IMR-90 (cell line): Measurements from ENCODE around the gene CYB5R3. TPM values are rescaled to one million over a fixed set of nuclear protein-coding genes. Genes with fewer than 3 reads are reported as not detected.
A peak's percentile ranks its signal among the peaks of the same experiment; 100 is the strongest.

ENCODE experiments used
- ATAC-seq: fragments of 200-7000 bp; cut with Tn5 transposase; 2 replicates; pipeline ENCODE4 v1.9.1; 2020; ENCODE audit warnings: low read depth, mild to moderate bottlenecking, moderate library complexity
- BruUV-seq: library from RNA; stranded (reverse); fragments of 400-500 nt; replicated peaks from 2 replicates; lab custom pipeline; 2021; lab: Mats Ljungman, UMichigan
- CTCF ChIA-PET: fragments of 300-600 bp; formaldehyde crosslinking; extraction: SDS; loops from one replicate; lab custom pipeline; 2021; ENCODE audit warnings: antibody characterized with exemption; lab: Yijun Ruan, JAX
- POLR2A ChIA-PET: fragments of 300-600 bp; sonication (Branson Sonifier 250); formaldehyde crosslinking; loops from one replicate; lab custom pipeline; 2022; ENCODE audit warnings: antibody characterized with exemption; ENCODE audit not compliant: unreplicated experiment; lab: Charles Lee
- DNase-seq: peaks from one replicate; pipeline ENCODE4 v3.0.0; 2013
- H2AFZ ChIP-seq: replicated peaks from 2 replicates; pipeline ENCODE3; 2013; ENCODE audit warnings: low read length, mild to moderate bottlenecking; ENCODE audit not compliant: poor library complexity
- H2AK5ac ChIP-seq: 2 replicates; pipeline ENCODE4 v1.6.1; 2013; ENCODE audit warnings: low read depth, low read length, inconsistent platforms
- H2AK9ac ChIP-seq: replicated peaks from 2 replicates; pipeline ENCODE3; 2013; ENCODE audit warnings: mild to moderate bottlenecking, low read depth, low read length, moderate library complexity; ENCODE audit not compliant: poor library complexity
- H2BK120ac ChIP-seq: 2 replicates; pipeline ENCODE4 v1.6.1; 2013; ENCODE audit warnings: low read depth, low read length, inconsistent platforms
- H2BK15ac ChIP-seq: 3 replicates; pipeline ENCODE4 v1.6.1; 2013; ENCODE audit warnings: low read depth, low read length, inconsistent platforms
- H2BK20ac ChIP-seq: 2 replicates; pipeline ENCODE4 v1.6.1; 2013; ENCODE audit warnings: low read depth, mild to moderate bottlenecking, inconsistent platforms, low read length, moderate library complexity
- H2BK5ac ChIP-seq: 2 replicates; pipeline ENCODE4 v1.6.1; 2013; ENCODE audit warnings: mild to moderate bottlenecking, low read depth, low read length, inconsistent platforms; ENCODE audit not compliant: poor library complexity, severe bottlenecking
- H3K14ac ChIP-seq: replicated peaks from 2 replicates; pipeline ENCODE4 v1.6.1; 2013; ENCODE audit warnings: low read depth, low read length, inconsistent platforms
- H3K18ac ChIP-seq: 2 replicates; pipeline ENCODE4 v1.6.1; 2013; ENCODE audit warnings: low read depth, low read length, control low read depth
- H3K23ac ChIP-seq: 2 replicates; pipeline ENCODE4 v1.6.1; 2013; ENCODE audit warnings: low read depth, low read length, inconsistent platforms
- H3K27ac ChIP-seq: 2 replicates; pipeline ENCODE4 v1.5.1; 2013; ENCODE audit warnings: mild to moderate bottlenecking, control low read depth, low read length; ENCODE audit not compliant: insufficient read depth
- H3K27me3 ChIP-seq: 2 replicates; pipeline ENCODE4 v1.6.1; 2013; ENCODE audit warnings: low read length; ENCODE audit not compliant: control insufficient read depth, insufficient read depth
- H3K36me3 ChIP-seq: 2 replicates; pipeline ENCODE4 v1.6.1; 2013; ENCODE audit warnings: low read length, mixed read lengths; ENCODE audit not compliant: control insufficient read depth, insufficient read depth
- H3K4ac ChIP-seq: 2 replicates; pipeline ENCODE4 v1.6.1; 2013; ENCODE audit warnings: low read depth, low read length, inconsistent platforms
- H3K4me1 ChIP-seq: 2 replicates; pipeline ENCODE4 v1.6.1; 2013; ENCODE audit warnings: low read length, mixed read lengths; ENCODE audit not compliant: control insufficient read depth, insufficient read depth
- H3K4me2 ChIP-seq: 2 replicates; pipeline ENCODE4 v1.6.1; 2013; ENCODE audit warnings: low read depth, mild to moderate bottlenecking, control low read depth, low read length, moderate library complexity
- H3K4me3 ChIP-seq: 2 replicates; pipeline ENCODE4 v1.5.1; 2013; ENCODE audit warnings: low read depth, mild to moderate bottlenecking, control low read depth, low read length, moderate library complexity; ENCODE audit not compliant: insufficient read depth
- H3K56ac ChIP-seq: 2 replicates; pipeline ENCODE4 v1.6.1; 2013; ENCODE audit warnings: low read length, inconsistent platforms; ENCODE audit not compliant: insufficient read depth; ENCODE audit errors: extremely low read depth
- H3K79me1 ChIP-seq, 2 experiments: 2 replicates each; pipeline ENCODE4 v1.6.1; 2013; ENCODE audit warnings: low read length in 2 of 2, inconsistent platforms in 1 of 2, low read depth in 1 of 2
- H3K9ac ChIP-seq: 2 replicates; pipeline ENCODE4 v1.6.1; 2013; ENCODE audit warnings: low read depth, low read length, control low read depth
- H3K9me1 ChIP-seq: 2 replicates; pipeline ENCODE4 v1.6.1; 2013; ENCODE audit warnings: low read length, inconsistent platforms; ENCODE audit not compliant: insufficient read depth
- H3K9me3 ChIP-seq: 2 replicates; pipeline ENCODE4 v1.6.1; 2013; ENCODE audit warnings: low read length; ENCODE audit not compliant: control insufficient read depth, insufficient read depth
- H4K20me1 ChIP-seq: 2 replicates; pipeline ENCODE4 v1.6.1; 2013; ENCODE audit warnings: low read length, inconsistent platforms; ENCODE audit not compliant: insufficient read depth
- H4K5ac ChIP-seq: 2 replicates; pipeline ENCODE4 v1.6.1; 2013; ENCODE audit warnings: mild to moderate bottlenecking, low read depth, low read length, control low read depth
- H4K8ac ChIP-seq, 2 experiments: 2 replicates each; pipeline ENCODE4 v1.6.1; 2013; ENCODE audit warnings: low read depth in 2 of 2, low read length in 2 of 2, control low read depth in 1 of 2, inconsistent platforms in 1 of 2
- H4K91ac ChIP-seq: 2 replicates; pipeline ENCODE4 v1.6.1; 2013; ENCODE audit warnings: low read depth, low read length, inconsistent platforms; ENCODE audit not compliant: insufficient read depth
- BHLHE40 ChIP-seq: fragments of 150-350 bp; IDR thresholded peaks from 2 replicates; pipeline ENCODE4 v1.6.1; 2016; ENCODE audit warnings: mild to moderate bottlenecking, low read depth, low read length
- CEBPB ChIP-seq: IDR thresholded peaks from 2 replicates; pipeline ENCODE4 v1.6.1; 2012; ENCODE audit warnings: low read depth, low read length, improper control_type of control experiment
- CHD1 ChIP-seq: IDR thresholded peaks from 2 replicates; pipeline ENCODE4 v1.6.1; 2012; ENCODE audit warnings: low read depth, low read length, improper control_type of control experiment
- FOS ChIP-seq: fragments of 150-350 bp; IDR thresholded peaks from 2 replicates; pipeline ENCODE4 v1.6.1; 2016; ENCODE audit warnings: low read depth, low read length
- MAFK ChIP-seq: IDR thresholded peaks from 2 replicates; pipeline ENCODE4 v1.6.1; 2012; ENCODE audit warnings: low read depth, low read length, improper control_type of control experiment
- MAZ ChIP-seq: IDR thresholded peaks from 2 replicates; pipeline ENCODE4 v1.6.1; 2012; ENCODE audit warnings: low read depth, mild to moderate bottlenecking, low read length, improper control_type of control experiment, moderate library complexity, borderline replicate concordance
- MXI1 ChIP-seq: IDR thresholded peaks from 2 replicates; pipeline ENCODE4 v1.6.1; 2012; ENCODE audit warnings: low read depth, mild to moderate bottlenecking, low read length, moderate library complexity, borderline replicate concordance
- NFE2L2 ChIP-seq: fragments of 150-350 bp; IDR thresholded peaks from 2 replicates; pipeline ENCODE4 v1.6.1; 2016; ENCODE audit warnings: low read depth, mild to moderate bottlenecking, low read length
- POLR2A ChIP-seq: IDR thresholded peaks from 2 replicates; pipeline ENCODE4 v1.6.1; 2012; ENCODE audit warnings: mild to moderate bottlenecking, low read depth, low read length
- RAD21 ChIP-seq: IDR thresholded peaks from 2 replicates; pipeline ENCODE4 v1.6.1; 2012; ENCODE audit warnings: low read length, improper control_type of control experiment
- RCOR1 ChIP-seq: IDR thresholded peaks from 2 replicates; pipeline ENCODE4 v1.6.1; 2012; ENCODE audit warnings: mild to moderate bottlenecking, low read length, improper control_type of control experiment; ENCODE audit not compliant: insufficient replicate concordance
- RFX5 ChIP-seq: IDR thresholded peaks from 2 replicates; pipeline ENCODE4 v1.8.0; 2012; ENCODE audit warnings: low read depth, mild to moderate bottlenecking, low read length, moderate library complexity
- SMC3 ChIP-seq: fragments of 150-350 bp; IDR thresholded peaks from 2 replicates; pipeline ENCODE4 v1.6.1; 2016; ENCODE audit warnings: low read depth, mild to moderate bottlenecking, antibody characterized with exemption, low read length, moderate library complexity
- WGBS, 2 experiments: methylation state at CpG; one replicate each; pipeline versions ENCODE4 v1.1.5 to v1.1.7; 2013; ENCODE audit warnings: missing lambda C conversion rate in 2 of 2; ENCODE audit not compliant: insufficient read length in 1 of 2; ENCODE audit errors: extremely low coverage in 2 of 2; 5-methylcytosine and 5-hydroxymethylcytosine counted together
- dilution Hi-C: fragments of 300-500 bp; cut with HindIII; formaldehyde crosslinking; loops from one replicate; pipeline ENCODE4 v1.14.3; 2018; ENCODE audit warnings: low sequenced_read_pairs; ENCODE audit not compliant: unreplicated experiment
- in situ Hi-C: fragments of 300-500 bp; cut with MboI; formaldehyde crosslinking; loops from 3 replicates; pipeline ENCODE4 v1.14.3; 2019; ENCODE audit warnings: low sequenced_read_pairs, inconsistent platforms, mixed read lengths
- intact Hi-C: fragments of 100-400 bp; cut with micrococcal nuclease; formaldehyde crosslinking; loops from 2 replicates; pipeline ENCODE4 v1.10.0; 2022
- polyA plus RNA-seq, 3 experiments: library from polyadenylated mRNA; depleted of rRNA; stranded (reverse); fragments of >200 nt; gene quantifications; 2 replicates each; pipeline ENCODE4 v1.2.3, GENCODE V29; 2012; ENCODE audit warnings: low replicate concordance in 1 of 3
- total RNA-seq: library from RNA; depleted of rRNA; stranded (reverse); fragments of >200 nt; gene quantifications from 2 replicates; pipeline ENCODE4 v1.2.3, GENCODE V29; 2012
- TF ChIP-seq, protein P1 (sequence below): fragments of 150-350 bp; IDR thresholded peaks from 2 replicates; pipeline ENCODE4 v1.6.1; 2016; ENCODE audit warnings: low read depth, mild to moderate bottlenecking, low read length, moderate library complexity, borderline replicate concordance
- TF ChIP-seq, protein P2 (sequence below): fragments of 150-350 bp; IDR thresholded peaks from 2 replicates; pipeline ENCODE4 v1.6.1; 2017; ENCODE audit warnings: mild to moderate bottlenecking, antibody characterized with exemption, low read length, low read depth

The CYB5R3 gene
- total and polyA plus RNA-seq, 2 of the 4 experiments (the other 2 are of a cell fraction) = 44.1 to 362 TPM

DNA sequence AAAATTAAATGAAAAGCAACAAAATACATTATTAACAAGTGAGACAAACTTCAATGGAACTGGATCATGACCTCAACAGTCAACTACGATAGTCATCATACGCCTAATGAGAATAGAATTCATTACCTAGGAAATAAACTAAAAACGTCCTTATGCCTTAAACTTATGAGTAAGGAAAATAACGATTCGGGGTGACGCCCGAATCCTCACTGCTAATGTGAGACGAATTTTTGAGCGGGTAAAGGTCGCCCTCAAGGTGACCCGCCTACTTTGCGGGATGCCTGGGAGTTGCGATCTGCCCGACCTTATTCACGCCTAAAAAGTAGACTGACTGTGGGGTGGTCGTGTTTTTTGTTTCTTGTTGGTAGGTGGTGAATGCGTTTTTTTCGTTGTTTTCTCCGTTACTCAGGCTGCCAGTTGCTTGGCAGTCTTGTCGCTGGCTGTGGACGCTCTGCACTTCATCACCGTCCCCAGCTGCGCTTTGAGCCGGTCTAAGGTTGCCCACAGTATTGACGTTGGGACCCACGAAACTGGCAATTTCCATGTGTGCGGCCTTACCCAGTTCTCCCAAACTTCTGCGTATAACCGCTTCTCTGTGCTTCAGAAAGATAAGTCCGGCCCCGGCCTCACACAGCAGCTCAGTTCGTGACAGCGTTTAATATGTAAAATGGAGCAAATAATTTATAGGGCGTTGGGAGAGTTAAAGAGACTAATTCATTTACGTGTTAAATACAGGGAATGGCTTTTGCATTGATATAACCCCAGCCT is 33.9 kb downstream of the CYB5R3 start:
- H4K5ac ChIP-seq = peak overlapping the region; percentile 34
- peak overlapping the region; percentile 45; the same call in 1 of the 2 replicates for H3K18ac ChIP-seq
- peak overlapping the region; percentile 91 for H2BK120ac ChIP-seq
- H2AFZ ChIP-seq = peak overlapping the region; percentile 67
- H3K36me3 ChIP-seq = peaks cover 16% of the 10 kb centered on the region
- dilution Hi-C loops = no loop called here
- intact Hi-C loops = no loop called here
- peaks cover 4 to 39% of the 10 kb centered on the region in 2 experiments; a peak in 3 of 4 replicates for H3K79me1 ChIP-seq
- H4K8ac ChIP-seq = peak overlapping the region; percentile 3 to 92
- H3K4ac ChIP-seq = peak overlapping the region; percentile 79; the same call in 1 of the 2 replicates
- H2BK15ac ChIP-seq = no peak overlapping the region
- POLR2A ChIA-PET = interaction anchor here (0.6 to 1.5 kb wide), 8 partner anchors 21 to 380 kb away, joined by 3 to 8 read pairs (median 4); no protein-coding TSS in a partner anchor
- H2AK9ac ChIP-seq = peak overlapping the region; percentile 71
- CTCF ChIA-PET = no interaction called here
- peak overlapping the region; percentile 99 for H3K27ac ChIP-seq
- no peaks in the 10 kb centered on the region for H3K9me3 ChIP-seq
- H2AK5ac ChIP-seq = no peak overlapping the region
- ATAC-seq (peak; percentile 72), DNase-seq (peak; percentile 100)
- peak overlapping the region; percentile 51 for H3K9ac ChIP-seq
- peak overlapping the region; percentile 74; the same call in 1 of the 2 replicates for H3K23ac ChIP-seq
- H3K4me3 ChIP-seq = peak overlapping the region; percentile 75; the same call in 1 of the 2 replicates
- peak overlapping the region; percentile 58 for H4K91ac ChIP-seq
- no peaks in the 10 kb centered on the region for H3K27me3 ChIP-seq
- 0% methylated on average over 8 of the region's 35 CpGs; no CpG with 5 or more reads in 1 of the 2 experiments for WGBS, 2 experiments
- H4K20me1 ChIP-seq = peaks cover 42% of the 10 kb centered on the region
- H2BK5ac ChIP-seq = peak overlapping the region; percentile 96
- peaks cover 24% of the 10 kb centered on the region for H3K9me1 ChIP-seq
- H3K14ac ChIP-seq = peak overlapping the region; percentile 76
- H3K4me1 ChIP-seq = peaks cover 19% of the 10 kb centered on the region
- TSS peak; percentile 100 for BruUV-seq
- in situ Hi-C loops = no loop called here
- peak overlapping the region; percentile 84; the same call in 1 of the 2 replicates for H2BK20ac ChIP-seq
- H3K56ac ChIP-seq = peak overlapping the region; percentile 98
- peak overlapping the region; percentile 48 for H3K4me2 ChIP-seq
- TF ChIP-seq MAFK = no peak
- TF ChIP-seq BHLHE40 = peak; percentile 57
- TF ChIP-seq POLR2A = peak; percentile 100
- TF ChIP-seq NFE2L2 = peak; percentile 39; the same call in 1 of the 2 replicates
- TF ChIP-seq, protein P1, sequence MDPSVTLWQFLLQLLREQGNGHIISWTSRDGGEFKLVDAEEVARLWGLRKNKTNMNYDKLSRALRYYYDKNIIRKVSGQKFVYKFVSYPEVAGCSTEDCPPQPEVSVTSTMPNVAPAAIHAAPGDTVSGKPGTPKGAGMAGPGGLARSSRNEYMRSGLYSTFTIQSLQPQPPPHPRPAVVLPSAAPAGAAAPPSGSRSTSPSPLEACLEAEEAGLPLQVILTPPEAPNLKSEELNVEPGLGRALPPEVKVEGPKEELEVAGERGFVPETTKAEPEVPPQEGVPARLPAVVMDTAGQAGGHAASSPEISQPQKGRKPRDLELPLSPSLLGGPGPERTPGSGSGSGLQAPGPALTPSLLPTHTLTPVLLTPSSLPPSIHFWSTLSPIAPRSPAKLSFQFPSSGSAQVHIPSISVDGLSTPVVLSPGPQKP = no peak
- no peak for TF ChIP-seq SMC3
- peak; percentile 54 for TF ChIP-seq FOS
- 0 out of 2 replicates have a peak, but pooled peaks have one; percentile 26 for TF ChIP-seq MXI1
- TF ChIP-seq, protein P2, sequence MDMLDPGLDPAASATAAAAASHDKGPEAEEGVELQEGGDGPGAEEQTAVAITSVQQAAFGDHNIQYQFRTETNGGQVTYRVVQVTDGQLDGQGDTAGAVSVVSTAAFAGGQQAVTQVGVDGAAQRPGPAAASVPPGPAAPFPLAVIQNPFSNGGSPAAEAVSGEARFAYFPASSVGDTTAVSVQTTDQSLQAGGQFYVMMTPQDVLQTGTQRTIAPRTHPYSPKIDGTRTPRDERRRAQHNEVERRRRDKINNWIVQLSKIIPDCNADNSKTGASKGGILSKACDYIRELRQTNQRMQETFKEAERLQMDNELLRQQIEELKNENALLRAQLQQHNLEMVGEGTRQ = 0 out of 2 replicates have a peak, but pooled peaks have one; percentile 22
- TF ChIP-seq RCOR1 = no peak
- TF ChIP-seq CEBPB = peak; percentile 24; the same call in 1 of the 2 replicates
- TF ChIP-seq CHD1 = peak; percentile 92; the same call in 1 of the 2 replicates
- TF ChIP-seq RFX5 = no peak
- peak; percentile 67; the same call in 1 of the 2 replicates for TF ChIP-seq MAZ
- peak; percentile 21 for TF ChIP-seq RAD21
